ENCODE data around the gene CENPX. TPM values are rescaled to one million over a fixed set of nuclear protein-coding genes. Genes with fewer than 3 reads are reported as not detected.

The CENPX gene
- total RNA-seq, 2 donors from 2014 or later = 82.6 to 174 TPM

GRCh38 chr17:82059272-82060000 is 36.8 kb upstream of the CENPX start:
- Mint-ChIP-seq H3K9me3 (no peaks in the 10 kb centered on the region), H3K36me3 (no peaks in the 10 kb centered on the region), H3K27me3 (no peaks in the 10 kb centered on the region), H3K4me3 (no peak overlapping the region), H3K4me1 (ENCODE audit: low read depth in 2 of 2) (peaks cover 0 to 3% of the 10 kb centered on the region in 2 donors), H3K27ac (no peak overlapping the region)
- DNase-seq (ENCODE audit: low spot score) (no peak), ATAC-seq (no peak)

GRCh38 chr17:82058855-82059249 is 36.2 kb upstream of the CENPX start:
- no peaks in the 10 kb centered on the region for H3K9me3 Mint-ChIP-seq
- peaks cover 0 to 3% of the 10 kb centered on the region in 2 donors for H3K4me1 Mint-ChIP-seq (ENCODE audit: low read depth in 2 of 2)
- H3K36me3 Mint-ChIP-seq = no peaks in the 10 kb centered on the region
- H3K4me3 Mint-ChIP-seq = no peak overlapping the region
- H3K27me3 Mint-ChIP-seq = no peaks in the 10 kb centered on the region
- DNase-seq (ENCODE audit: low spot score) = no peak
- no peak overlapping the region for H3K27ac Mint-ChIP-seq
- ATAC-seq = no peak

GRCh38 chr17:82058230-82058854 is 35.7 kb upstream of the CENPX start:
- H3K4me3 Mint-ChIP-seq = no peak overlapping the region
- H3K9me3 Mint-ChIP-seq = no peaks in the 10 kb centered on the region
- no peak overlapping the region for H3K27ac Mint-ChIP-seq
- H3K27me3 Mint-ChIP-seq = no peaks in the 10 kb centered on the region
- DNase-seq (ENCODE audit: low spot score) (no peak), ATAC-seq (no peak)
- no peaks in the 10 kb centered on the region for H3K36me3 Mint-ChIP-seq
- H3K4me1 Mint-ChIP-seq (ENCODE audit: low read depth in 2 of 2) = peaks cover 0 to 3% of the 10 kb centered on the region in 2 donors

GRCh38 chr17:82056729-82057621 is 34.3 kb upstream of the CENPX start:
- Mint-ChIP-seq H3K4me3 (no peak overlapping the region), H3K4me1 (ENCODE audit: low read depth in 2 of 2) (peaks cover 0 to 3% of the 10 kb centered on the region in 2 donors), H3K27me3 (no peaks in the 10 kb centered on the region), H3K27ac (no peak overlapping the region), H3K9me3 (no peaks in the 10 kb centered on the region), H3K36me3 (no peaks in the 10 kb centered on the region)
- ATAC-seq = no peak
- DNase-seq (ENCODE audit: low spot score) = no peak

GRCh38 chr17:82055965-82056728 is 33.5 kb upstream of the CENPX start:
- no peaks in the 10 kb centered on the region for H3K36me3 Mint-ChIP-seq
- H3K27ac Mint-ChIP-seq = no peak overlapping the region

GRCh38 chr17:82055023-82055964 is 32.6 kb upstream of the CENPX start:
- H3K27me3 Mint-ChIP-seq = no peaks in the 10 kb centered on the region
- no peaks in the 10 kb centered on the region for H3K9me3 Mint-ChIP-seq
- no peak for ATAC-seq

More at GRCh38 chr17:82055965-82056728, 33.5 kb upstream of the CENPX start:
- Mint-ChIP-seq H3K27me3 (no peaks in the 10 kb centered on the region), H3K4me3 (no peak overlapping the region), H3K9me3 (no peaks in the 10 kb centered on the region), H3K4me1 (ENCODE audit: low read depth in 2 of 2) (peaks cover 0 to 3% of the 10 kb centered on the region in 2 donors)
- ATAC-seq = no peak
- no peak for DNase-seq (ENCODE audit: low spot score)

GRCh38 chr17:82054351-82055022 is 31.8 kb upstream of the CENPX start:
- Mint-ChIP-seq H3K4me3 (peak overlapping the region; percentile 81), H3K27me3 (no peaks in the 10 kb centered on the region), H3K36me3 (no peaks in the 10 kb centered on the region), H3K27ac (no peak overlapping the region), H3K4me1 (ENCODE audit: low read depth in 2 of 2) (peaks cover 3 to 4% of the 10 kb centered on the region in 2 donors), H3K9me3 (no peaks in the 10 kb centered on the region)
- ATAC-seq (no peak), DNase-seq (ENCODE audit: low spot score) (no peak)

More at GRCh38 chr17:82055023-82055964, 32.6 kb upstream of the CENPX start:
- Mint-ChIP-seq H3K36me3 (no peaks in the 10 kb centered on the region), H3K27ac (no peak overlapping the region), H3K4me1 (ENCODE audit: low read depth in 2 of 2) (peaks cover 3 to 7% of the 10 kb centered on the region in 2 donors), H3K4me3 (no peak overlapping the region)
- no peak for DNase-seq (ENCODE audit: low spot score)

- Mint-ChIP-seq H3K9me3 (no peaks in the 10 kb centered on the region), H3K27ac (no peak overlapping the region), H3K4me3 (peak overlapping the region; percentile 81), H3K27me3 (no peaks in the 10 kb centered on the region), H3K36me3 (no peaks in the 10 kb centered on the region), H3K4me1 (ENCODE audit: low read depth in 2 of 2) (peaks cover 3 to 4% of the 10 kb centered on the region in 2 donors)
- ATAC-seq = no peak
- DNase-seq (ENCODE audit: low spot score) = no peak
These were observed 31.0 kb upstream of the CENPX start for GRCh38 chr17:82053556-82054263.

GRCh38 chr17:82053130-82053529 is 30.5 kb upstream of the CENPX start:
- no peak for DNase-seq (ENCODE audit: low spot score)
- H3K27ac Mint-ChIP-seq = peak overlapping the region in 1 of 2 donors; percentile 56
- ATAC-seq = no peak
- peaks cover 3 to 4% of the 10 kb centered on the region in 2 donors for H3K4me1 Mint-ChIP-seq (ENCODE audit: low read depth in 2 of 2)
- peak overlapping the region; percentile 81 for H3K4me3 Mint-ChIP-seq
- H3K9me3 Mint-ChIP-seq = no peaks in the 10 kb centered on the region
- H3K36me3 Mint-ChIP-seq = no peaks in the 10 kb centered on the region
- no peaks in the 10 kb centered on the region for H3K27me3 Mint-ChIP-seq

GRCh38 chr17:82052638-82053059 is 30.0 kb upstream of the CENPX start:
- Mint-ChIP-seq H3K36me3 (no peaks in the 10 kb centered on the region), H3K4me3 (peak overlapping the region; percentile 81), H3K27ac (peak overlapping the region in 1 of 2 donors; percentile 56), H3K9me3 (no peaks in the 10 kb centered on the region), H3K27me3 (no peaks in the 10 kb centered on the region), H3K4me1 (ENCODE audit: low read depth in 2 of 2) (peaks cover 3 to 5% of the 10 kb centered on the region in 2 donors)
- ATAC-seq (no peak), DNase-seq (ENCODE audit: low spot score) (no peak)

- H3K27me3 Mint-ChIP-seq = no peaks in the 10 kb centered on the region
- H3K4me1 Mint-ChIP-seq (ENCODE audit: low read depth in 2 of 2) = peaks cover 3 to 9% of the 10 kb centered on the region in 2 donors
- H3K4me3 Mint-ChIP-seq = peak within 1 kb of the TSS; percentile 81
- ATAC-seq = peak; percentile 85 to 89
- H3K9me3 Mint-ChIP-seq = no peaks in the 10 kb centered on the region
- no peaks in the 10 kb centered on the region for H3K36me3 Mint-ChIP-seq
- peak; percentile 85 for DNase-seq (ENCODE audit: low spot score)
- peak within 1 kb of the TSS; percentile 33 to 82 for H3K27ac Mint-ChIP-seq
These were observed 29.3 kb upstream of the CENPX start, which contains the start of the genes GPS1 and RFNG for GRCh38 chr17:82051776-82052637. Gene GPS1, plus strand, starts transcription at chr17:82051898. Its CDS starts 34 bp downstream, at chr17:82051932. Gene RFNG, minus strand, starts transcription at chr17:82051811. Its CDS starts 45 bp downstream, at chr17:82051766.

All from natural killer cell treated with Interleukin-12 subunit alpha and Interleukin-12 subunit beta and Interleukin-15 and Interleukin-18, amount 100 ng/mL, for 72 hours (primary cell).